Stimulated activated naive CD8-positive, alpha-beta T cell treated with anti-CD3 and anti-CD28 coated beads, Interleukin-15, Interleukin-2, amounts not matched to agents 100 U/mL and 50 U/mL, for 24 hours (primary cell): ENCODE data around the gene NGEF.
A peak's percentile ranks its signal among the peaks of the same experiment; 100 is the strongest.
"Not testable (repeated sequence)": the region's sequence is repeated elsewhere in the genome, so short reads cannot be mapped to it uniquely, and the experiment has no call there.

ENCODE experiments used
- ATAC-seq: fragments of 150-1000 bp; cut with Tn5 transposase; one replicate; pipeline ENCODE4 v1.10.0; 2021
- DNase-seq: peaks from one replicate; pipeline ENCODE4 v3.0.0; 2021

Gene NGEF

GRCh38 chr2:232870766-232871371 lies 142.2 kb downstream of the NGEF start:
- no peak for DNase-seq

GRCh38 chr2:232870018-232870765 lies 142.9 kb downstream of the NGEF start, which contains the start of gene SNORC:
TSS of gene SNORC (plus strand) at chr2:232870264. CDS start at chr2:232870342, 78 bp downstream.
- ATAC-seq, result no peak
- no peak for DNase-seq

More at GRCh38 chr2:232870766-232871371, 142.2 kb downstream of the NGEF start:
- ATAC-seq, result no peak

- ATAC-seq (no peak), DNase-seq (no peak)
Measured at GRCh38 chr2:232869138-232870017, 143.7 kb downstream of the NGEF start.

GRCh38 chr2:232866104-232866503 lies 147.0 kb downstream of the NGEF start:
- DNase-seq (no peak), ATAC-seq (no peak)

- DNase-seq (no peak), ATAC-seq (no peak)
Measured at GRCh38 chr2:232865165-232865564, 147.9 kb downstream of the NGEF start.

GRCh38 chr2:232863996-232864395 lies 149.1 kb downstream of the NGEF start:
- DNase-seq, result no peak
- ATAC-seq, result no peak

GRCh38 chr2:232861353-232861752 lies 151.7 kb downstream of the NGEF start:
- DNase-seq, result no peak
- ATAC-seq, result no peak

GRCh38 chr2:232860593-232861241 lies 152.3 kb downstream of the NGEF start:
- no peak for DNase-seq
- no peak for ATAC-seq

GRCh38 chr2:232859385-232859916 lies 153.6 kb downstream of the NGEF start:
- no peak for ATAC-seq

GRCh38 chr2:232857158-232857563 lies 155.9 kb downstream of the NGEF start:
- ATAC-seq, result no peak
- DNase-seq, result no peak

More at GRCh38 chr2:232859385-232859916, 153.6 kb downstream of the NGEF start:
- DNase-seq, result no peak

GRCh38 chr2:232854082-232854481 lies 159.0 kb downstream of the NGEF start:
- DNase-seq (no peak), ATAC-seq (no peak)

- no peak for ATAC-seq
- DNase-seq, result no peak
Measured at GRCh38 chr2:232852676-232853075, 160.4 kb downstream of the NGEF start.

- ATAC-seq, result not testable (repeated sequence)
Measured at GRCh38 chr2:232852081-232852480, 161.0 kb downstream of the NGEF start.

GRCh38 chr2:232850039-232850438 lies 163.0 kb downstream of the NGEF start:
- DNase-seq, result no peak

More at GRCh38 chr2:232852081-232852480, 161.0 kb downstream of the NGEF start:
- not testable (repeated sequence) for DNase-seq

GRCh38 chr2:232846055-232846454 lies 167.0 kb downstream of the NGEF start:
- DNase-seq, result no peak
- no peak for ATAC-seq

More at GRCh38 chr2:232850039-232850438, 163.0 kb downstream of the NGEF start:
- no peak for ATAC-seq

GRCh38 chr2:232843834-232844233 lies 169.2 kb downstream of the NGEF start:
- DNase-seq, result no peak
- no peak for ATAC-seq

GRCh38 chr2:232842689-232843088 lies 170.4 kb downstream of the NGEF start:
- no peak for DNase-seq
- ATAC-seq, result no peak

- DNase-seq (no peak), ATAC-seq (no peak)
Measured at GRCh38 chr2:232839411-232840079, 173.5 kb downstream of the NGEF start.

- ATAC-seq, result peak; percentile 92
- peak; percentile 69 for DNase-seq
Measured at GRCh38 chr2:232838406-232838874, 174.6 kb downstream of the NGEF start.

GRCh38 chr2:232836934-232837333 lies 176.1 kb downstream of the NGEF start:
- no peak for ATAC-seq
- DNase-seq, result no peak

GRCh38 chr2:232835687-232836208 lies 177.3 kb downstream of the NGEF start:
- DNase-seq (no peak), ATAC-seq (no peak)
